MM.1S (cell line): Measurements from ENCODE around the gene GCN1.
"Not testable (repeated sequence)": the region's sequence is repeated elsewhere in the genome, so short reads cannot be mapped to it uniquely, and the experiment has no call there.

ENCODE experiments used
- DNase-seq: peaks from one replicate; pipeline ENCODE4 v3.0.0-alpha.2; 2015
- H2AFZ ChIP-seq: fragments of 300-600 bp; sonication (generic); 2 replicates; pipeline ENCODE4 v1.6.0; 2016; ENCODE audit warnings: antibody characterized with exemption, low read length
- H3F3A ChIP-seq: fragments of 300-600 bp; sonication (generic); 2 replicates; pipeline ENCODE4 v1.6.1; 2016; ENCODE audit warnings: mild to moderate bottlenecking, antibody characterized with exemption, low read length, moderate library complexity, mixed read lengths; ENCODE audit not compliant: insufficient read depth
- H3K27ac ChIP-seq: fragments of 300-600 bp; sonication (generic); 2 replicates; pipeline ENCODE4 v1.5.1; 2016; ENCODE audit warnings: mild to moderate bottlenecking, low read length
- H3K27me3 ChIP-seq: fragments of 300-600 bp; sonication (generic); replicated peaks from 2 replicates; pipeline ENCODE4 v1.6.0; 2016; ENCODE audit warnings: low read length; ENCODE audit not compliant: insufficient read depth
- H3K36me3 ChIP-seq: fragments of 300-600 bp; sonication (generic); replicated peaks from 2 replicates; pipeline ENCODE4 v1.6.1; 2016; ENCODE audit warnings: mild to moderate bottlenecking, low read length, mixed read lengths; ENCODE audit not compliant: insufficient read depth
- H3K4me1 ChIP-seq: fragments of 300-600 bp; sonication (generic); 2 replicates; pipeline ENCODE4 v1.6.1; 2016; ENCODE audit warnings: low read length, mixed read lengths
- H3K4me2 ChIP-seq: fragments of 300-600 bp; sonication (generic); 2 replicates; pipeline ENCODE4 v1.6.0; 2016; ENCODE audit warnings: low read depth, low read length
- H3K4me3 ChIP-seq: fragments of 300-600 bp; sonication (generic); 2 replicates; pipeline ENCODE4 v1.5.1; 2016; ENCODE audit warnings: low read length, mixed read lengths
- H3K79me2 ChIP-seq: fragments of 300-600 bp; sonication (generic); 2 replicates; pipeline ENCODE4 v1.6.1; 2016; ENCODE audit warnings: mixed run types, low read length, mixed read lengths
- H3K9ac ChIP-seq: fragments of 300-600 bp; sonication (generic); 2 replicates; pipeline ENCODE4 v1.6.1; 2016; ENCODE audit warnings: low read length, mixed read lengths
- H3K9me2 ChIP-seq: fragments of 300-600 bp; sonication (generic); replicated peaks from 2 replicates; pipeline ENCODE4 v1.6.1; 2016; ENCODE audit warnings: mild to moderate bottlenecking, low read length, mixed read lengths; ENCODE audit not compliant: insufficient read depth
- H3K9me3 ChIP-seq: fragments of 300-600 bp; sonication (generic); replicated peaks from 2 replicates; pipeline ENCODE4 v1.6.1; 2016; ENCODE audit warnings: mild to moderate bottlenecking, low read length, mixed read lengths; ENCODE audit not compliant: insufficient read depth
- H4K20me1 ChIP-seq: fragments of 300-600 bp; sonication (generic); 2 replicates; pipeline ENCODE4 v1.6.1; 2016; ENCODE audit warnings: mild to moderate bottlenecking, low read length, moderate library complexity, mixed read lengths; ENCODE audit not compliant: insufficient read depth
- EZH2 ChIP-seq: fragments of 300-600 bp; sonication (generic); optimal IDR thresholded peaks from 2 replicates; pipeline ENCODE3; 2017; ENCODE audit warnings: low read depth, mild to moderate bottlenecking, antibody characterized with exemption, low read length, mixed read lengths
- EZH2phosphoT487 ChIP-seq: fragments of 300-600 bp; sonication (generic); IDR thresholded peaks from 2 replicates; pipeline ENCODE4 v1.6.1; 2018; ENCODE audit warnings: antibody characterized with exemption, low read length
- TF ChIP-seq, protein P1 (sequence below): fragments of 300-600 bp; sonication (generic); IDR thresholded peaks from 2 replicates; pipeline ENCODE4 v1.5.1; 2016; ENCODE audit warnings: antibody characterized with exemption, low read length, mixed read lengths

The GCN1 gene

DNA sequence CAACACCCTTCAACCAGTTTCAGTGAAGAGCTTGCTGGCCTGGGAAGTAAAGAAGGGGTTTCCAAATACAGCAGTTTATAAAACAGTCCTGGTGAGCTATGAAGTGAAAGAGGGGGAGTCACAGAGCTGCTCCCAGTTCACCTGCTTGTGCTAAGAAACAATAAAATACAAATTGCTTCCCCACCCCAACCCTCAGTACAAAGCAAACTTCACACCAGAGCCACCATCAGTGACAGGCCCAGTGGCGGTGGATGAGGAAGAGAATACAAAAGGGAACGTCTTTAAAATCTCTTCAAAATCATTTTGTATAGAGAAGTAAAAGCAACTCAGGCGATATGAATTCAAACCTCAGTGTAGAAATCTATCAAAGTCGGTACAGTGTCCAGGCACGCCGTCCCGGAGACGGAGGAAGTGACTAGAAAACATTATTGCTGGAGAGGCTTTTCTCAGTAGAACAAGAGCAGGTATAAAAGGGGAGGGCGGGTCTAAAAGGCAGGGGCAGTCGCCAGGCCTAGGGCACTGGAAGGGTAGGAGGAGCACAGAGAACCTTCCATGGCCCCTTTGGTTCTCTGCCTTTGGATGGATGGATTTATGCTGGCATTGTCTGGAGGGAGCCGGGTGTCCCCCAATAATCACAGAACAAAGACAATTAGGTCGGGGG is 16.9 kb upstream of the GCN1 start:
- H3K4me3 ChIP-seq: no peak overlapping the region
- H3K36me3 ChIP-seq: no peaks in the 10 kb centered on the region
- no peak overlapping the region for H3K27ac ChIP-seq
- no peak for TF ChIP-seq EZH2
- TF ChIP-seq EZH2phosphoT487: no peak
- TF ChIP-seq, protein P1, sequence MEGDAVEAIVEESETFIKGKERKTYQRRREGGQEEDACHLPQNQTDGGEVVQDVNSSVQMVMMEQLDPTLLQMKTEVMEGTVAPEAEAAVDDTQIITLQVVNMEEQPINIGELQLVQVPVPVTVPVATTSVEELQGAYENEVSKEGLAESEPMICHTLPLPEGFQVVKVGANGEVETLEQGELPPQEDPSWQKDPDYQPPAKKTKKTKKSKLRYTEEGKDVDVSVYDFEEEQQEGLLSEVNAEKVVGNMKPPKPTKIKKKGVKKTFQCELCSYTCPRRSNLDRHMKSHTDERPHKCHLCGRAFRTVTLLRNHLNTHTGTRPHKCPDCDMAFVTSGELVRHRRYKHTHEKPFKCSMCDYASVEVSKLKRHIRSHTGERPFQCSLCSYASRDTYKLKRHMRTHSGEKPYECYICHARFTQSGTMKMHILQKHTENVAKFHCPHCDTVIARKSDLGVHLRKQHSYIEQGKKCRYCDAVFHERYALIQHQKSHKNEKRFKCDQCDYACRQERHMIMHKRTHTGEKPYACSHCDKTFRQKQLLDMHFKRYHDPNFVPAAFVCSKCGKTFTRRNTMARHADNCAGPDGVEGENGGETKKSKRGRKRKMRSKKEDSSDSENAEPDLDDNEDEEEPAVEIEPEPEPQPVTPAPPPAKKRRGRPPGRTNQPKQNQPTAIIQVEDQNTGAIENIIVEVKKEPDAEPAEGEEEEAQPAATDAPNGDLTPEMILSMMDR: no peak
- H3K79me2 ChIP-seq: no peaks in the 10 kb centered on the region
- H3K27me3 ChIP-seq: no peaks in the 10 kb centered on the region
- DNase-seq: no peak
- no peaks in the 10 kb centered on the region for H4K20me1 ChIP-seq
- no peaks in the 10 kb centered on the region for H3K9me2 ChIP-seq
- H3K4me1 ChIP-seq: no peaks in the 10 kb centered on the region
- no peaks in the 10 kb centered on the region for H3K9me3 ChIP-seq
- H3K9ac ChIP-seq: no peak overlapping the region
- no peak overlapping the region for H2AFZ ChIP-seq
- H3F3A ChIP-seq: no peaks in the 10 kb centered on the region
- H3K4me2 ChIP-seq: no peak overlapping the region

GRCh38 chr12:120209851-120210250 is 15.3 kb upstream of the GCN1 start:
- Histone ChIP-seq H3K27ac (no peak overlapping the region), H3K36me3 (no peaks in the 10 kb centered on the region), H4K20me1 (no peaks in the 10 kb centered on the region), H3K4me1 (no peaks in the 10 kb centered on the region), H3K4me2 (no peak overlapping the region), H3K4me3 (no peak overlapping the region), H3K9ac (no peak overlapping the region), H3F3A (no peaks in the 10 kb centered on the region), H2AFZ (no peak overlapping the region), H3K9me2 (no peaks in the 10 kb centered on the region), H3K9me3 (no peaks in the 10 kb centered on the region), H3K79me2 (no peaks in the 10 kb centered on the region), H3K27me3 (no peaks in the 10 kb centered on the region)
- TF ChIP-seq, protein P1: no peak
- TF ChIP-seq EZH2phosphoT487 (no peak), EZH2 (no peak)
- no peak for DNase-seq

DNA sequence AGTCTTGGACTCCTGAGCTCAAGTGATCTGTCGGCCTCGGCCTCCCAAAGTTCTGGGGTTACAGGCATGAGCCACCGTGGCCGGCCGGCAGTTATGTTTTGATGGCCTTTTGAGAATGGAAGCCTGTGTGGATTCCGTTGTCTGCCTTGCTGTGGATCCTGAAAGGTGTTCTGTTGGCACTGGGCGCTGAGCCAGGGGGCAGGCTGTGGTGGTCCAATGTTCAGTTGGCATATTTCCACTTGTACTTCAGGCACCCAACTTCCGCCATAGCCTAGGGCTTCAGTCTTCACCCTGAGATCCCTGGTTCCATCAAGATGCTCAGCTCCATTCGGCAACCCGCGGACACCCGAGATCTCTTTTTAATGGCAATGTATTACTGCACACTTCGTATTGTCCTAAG is 12.7 kb upstream of the GCN1 start:
- no peak overlapping the region for H2AFZ ChIP-seq
- H3K36me3 ChIP-seq: no peaks in the 10 kb centered on the region
- no peak overlapping the region for H3K4me2 ChIP-seq
- no peaks in the 10 kb centered on the region for H3F3A ChIP-seq
- H3K9me2 ChIP-seq: no peaks in the 10 kb centered on the region
- no peak overlapping the region for H3K4me3 ChIP-seq
- TF ChIP-seq, protein P1: no peak
- TF ChIP-seq EZH2 (no peak), EZH2phosphoT487 (no peak)
- no peak overlapping the region for H3K9ac ChIP-seq
- DNase-seq: no peak
- H3K27ac ChIP-seq: no peak overlapping the region
- H3K9me3 ChIP-seq: no peaks in the 10 kb centered on the region
- no peaks in the 10 kb centered on the region for H4K20me1 ChIP-seq
- no peaks in the 10 kb centered on the region for H3K79me2 ChIP-seq
- no peaks in the 10 kb centered on the region for H3K4me1 ChIP-seq
- H3K27me3 ChIP-seq: no peaks in the 10 kb centered on the region

DNA sequence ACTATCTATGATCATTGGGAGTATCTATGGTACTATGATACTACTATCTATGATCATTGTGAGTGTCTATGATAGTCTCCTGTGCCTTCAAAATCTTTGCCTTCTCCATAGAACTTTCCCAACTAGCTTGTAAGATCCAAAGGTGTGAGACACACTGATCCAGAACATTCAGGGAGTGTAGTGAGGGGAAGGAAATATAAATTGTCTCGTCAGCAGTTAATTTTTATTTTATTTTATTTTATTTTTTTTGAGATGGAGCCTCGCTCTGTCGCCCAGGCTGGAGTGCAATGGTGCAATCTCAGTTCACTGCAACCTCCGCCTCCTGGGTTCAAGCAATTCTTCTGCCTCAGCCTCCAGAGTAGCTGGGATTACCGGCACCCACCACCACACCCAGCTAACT is 12.3 kb upstream of the GCN1 start:
- not testable (repeated sequence) for H3K4me2 ChIP-seq, H3K9me3 ChIP-seq, DNase-seq, H3K79me2 ChIP-seq, H3K4me3 ChIP-seq, H3K27me3 ChIP-seq, H3K27ac ChIP-seq, H3F3A ChIP-seq, H3K36me3 ChIP-seq, H2AFZ ChIP-seq, H3K9me2 ChIP-seq, H3K9ac ChIP-seq, H3K4me1 ChIP-seq, H4K20me1 ChIP-seq
